Measurements from ENCODE around the gene ZBTB16.

The ZBTB16 gene

GRCh38 chr11:114262681-114263512 is 203.4 kb downstream of the ZBTB16 start:
- H3K36me3 Mint-ChIP-seq (ENCODE audit: low read depth) = no peaks in the 10 kb centered on the region
- no peaks in the 10 kb centered on the region for H3K9me3 Mint-ChIP-seq
- H3K4me1 Mint-ChIP-seq (ENCODE audit: low read depth) = peaks cover 15% of the 10 kb centered on the region
- no peak overlapping the region for H3K4me3 Mint-ChIP-seq
- no peaks in the 10 kb centered on the region for H3K27me3 Mint-ChIP-seq
- no peak overlapping the region for H3K27ac Mint-ChIP-seq

GRCh38 chr11:114263513-114264170 is 204.1 kb downstream of the ZBTB16 start:
- Mint-ChIP-seq H3K9me3 (no peaks in the 10 kb centered on the region), H3K27me3 (no peaks in the 10 kb centered on the region), H3K36me3 (ENCODE audit: low read depth) (no peaks in the 10 kb centered on the region), H3K4me3 (no peak overlapping the region), H3K27ac (no peak overlapping the region), H3K4me1 (ENCODE audit: low read depth) (peaks cover 12% of the 10 kb centered on the region)

GRCh38 chr11:114264381-114264780 is 204.9 kb downstream of the ZBTB16 start:
- Mint-ChIP-seq H3K36me3 (ENCODE audit: low read depth) (no peaks in the 10 kb centered on the region), H3K27ac (no peak overlapping the region), H3K4me3 (no peak overlapping the region), H3K27me3 (peaks cover 6% of the 10 kb centered on the region), H3K4me1 (ENCODE audit: low read depth) (peaks cover 8% of the 10 kb centered on the region), H3K9me3 (no peaks in the 10 kb centered on the region)

- Mint-ChIP-seq H3K4me1 (ENCODE audit: low read depth) (peaks cover 2% of the 10 kb centered on the region), H3K36me3 (ENCODE audit: low read depth) (no peaks in the 10 kb centered on the region), H3K4me3 (no peak overlapping the region), H3K27ac (no peak overlapping the region), H3K27me3 (peaks cover 8% of the 10 kb centered on the region), H3K9me3 (no peaks in the 10 kb centered on the region)
Measured at GRCh38 chr11:114265122-114265878, 205.8 kb downstream of the ZBTB16 start.

GRCh38 chr11:114269498-114269897 is 210.0 kb downstream of the ZBTB16 start:
- no peak overlapping the region for H3K4me3 Mint-ChIP-seq
- no peaks in the 10 kb centered on the region for H3K9me3 Mint-ChIP-seq
- no peaks in the 10 kb centered on the region for H3K36me3 Mint-ChIP-seq (ENCODE audit: low read depth)
- H3K27me3 Mint-ChIP-seq = peaks cover 33% of the 10 kb centered on the region
- no peaks in the 10 kb centered on the region for H3K4me1 Mint-ChIP-seq (ENCODE audit: low read depth)
- no peak overlapping the region for H3K27ac Mint-ChIP-seq

GRCh38 chr11:114270531-114271270 is 211.2 kb downstream of the ZBTB16 start:
- H3K27me3 Mint-ChIP-seq = peaks cover 42% of the 10 kb centered on the region
- no peaks in the 10 kb centered on the region for H3K36me3 Mint-ChIP-seq (ENCODE audit: low read depth)
- no peaks in the 10 kb centered on the region for H3K4me1 Mint-ChIP-seq (ENCODE audit: low read depth)
- no peak overlapping the region for H3K4me3 Mint-ChIP-seq
- no peak overlapping the region for H3K27ac Mint-ChIP-seq
- no peaks in the 10 kb centered on the region for H3K9me3 Mint-ChIP-seq

- Mint-ChIP-seq H3K27me3 (peaks cover 42% of the 10 kb centered on the region), H3K4me1 (ENCODE audit: low read depth) (no peaks in the 10 kb centered on the region), H3K9me3 (no peaks in the 10 kb centered on the region), H3K27ac (no peak overlapping the region), H3K4me3 (no peak overlapping the region), H3K36me3 (ENCODE audit: low read depth) (no peaks in the 10 kb centered on the region)
Measured at GRCh38 chr11:114271316-114271715, 211.8 kb downstream of the ZBTB16 start.

GRCh38 chr11:114272311-114272710 is 212.8 kb downstream of the ZBTB16 start:
- no peak overlapping the region for H3K27ac Mint-ChIP-seq
- H3K36me3 Mint-ChIP-seq (ENCODE audit: low read depth) = no peaks in the 10 kb centered on the region
- no peaks in the 10 kb centered on the region for H3K4me1 Mint-ChIP-seq (ENCODE audit: low read depth)
- no peaks in the 10 kb centered on the region for H3K9me3 Mint-ChIP-seq
- H3K4me3 Mint-ChIP-seq = no peak overlapping the region
- H3K27me3 Mint-ChIP-seq = peaks cover 42% of the 10 kb centered on the region

- Mint-ChIP-seq H3K27me3 (peaks cover 42% of the 10 kb centered on the region), H3K36me3 (ENCODE audit: low read depth) (no peaks in the 10 kb centered on the region), H3K4me1 (ENCODE audit: low read depth) (no peaks in the 10 kb centered on the region), H3K4me3 (no peak overlapping the region), H3K9me3 (no peaks in the 10 kb centered on the region), H3K27ac (no peak overlapping the region)
Measured at GRCh38 chr11:114273071-114273470, 213.6 kb downstream of the ZBTB16 start.

- no peaks in the 10 kb centered on the region for H3K4me1 Mint-ChIP-seq (ENCODE audit: low read depth)
- no peak overlapping the region for H3K4me3 Mint-ChIP-seq
- H3K9me3 Mint-ChIP-seq = no peaks in the 10 kb centered on the region
- H3K36me3 Mint-ChIP-seq (ENCODE audit: low read depth) = no peaks in the 10 kb centered on the region
- H3K27me3 Mint-ChIP-seq = peaks cover 39% of the 10 kb centered on the region
- H3K27ac Mint-ChIP-seq = no peak overlapping the region
Measured at GRCh38 chr11:114273890-114274635, 214.6 kb downstream of the ZBTB16 start.

GRCh38 chr11:114274637-114275036 is 215.1 kb downstream of the ZBTB16 start:
- no peaks in the 10 kb centered on the region for H3K9me3 Mint-ChIP-seq
- H3K27ac Mint-ChIP-seq = no peak overlapping the region
- H3K4me3 Mint-ChIP-seq = no peak overlapping the region
- H3K36me3 Mint-ChIP-seq (ENCODE audit: low read depth) = no peaks in the 10 kb centered on the region
- H3K4me1 Mint-ChIP-seq (ENCODE audit: low read depth) = no peaks in the 10 kb centered on the region
- H3K27me3 Mint-ChIP-seq = peaks cover 34% of the 10 kb centered on the region

GRCh38 chr11:114275280-114275679 is 215.8 kb downstream of the ZBTB16 start:
- H3K4me3 Mint-ChIP-seq = no peak overlapping the region
- no peaks in the 10 kb centered on the region for H3K36me3 Mint-ChIP-seq (ENCODE audit: low read depth)
- peaks cover 34% of the 10 kb centered on the region for H3K27me3 Mint-ChIP-seq
- H3K9me3 Mint-ChIP-seq = no peaks in the 10 kb centered on the region
- no peaks in the 10 kb centered on the region for H3K4me1 Mint-ChIP-seq (ENCODE audit: low read depth)
- H3K27ac Mint-ChIP-seq = no peak overlapping the region

GRCh38 chr11:114276077-114276476 is 216.6 kb downstream of the ZBTB16 start:
- peaks cover 27% of the 10 kb centered on the region for H3K27me3 Mint-ChIP-seq
- no peak overlapping the region for H3K27ac Mint-ChIP-seq

More at GRCh38 chr11:114276077-114276476, 216.6 kb downstream of the ZBTB16 start:
- H3K4me1 Mint-ChIP-seq (ENCODE audit: low read depth) = no peaks in the 10 kb centered on the region
- H3K36me3 Mint-ChIP-seq (ENCODE audit: low read depth) = no peaks in the 10 kb centered on the region
- no peak overlapping the region for H3K4me3 Mint-ChIP-seq
- no peaks in the 10 kb centered on the region for H3K9me3 Mint-ChIP-seq

Measured in stimulated activated naive CD8-positive, alpha-beta T cell treated with anti-CD3 and anti-CD28 coated beads, Interleukin-15, Interleukin-2, amounts not matched to agents 100 ng/mL and 50 ng/mL, for 24 hours (primary cell).